ENCODE data around the gene PRKN.

PRKN gene

GRCh38 chr6:161417717-161418462 is 1309.7 kb downstream of the PRKN start:
- peak; percentile 89 to 91 for DNase-seq (ENCODE audit: low read depth in 2 of 2)

DNA sequence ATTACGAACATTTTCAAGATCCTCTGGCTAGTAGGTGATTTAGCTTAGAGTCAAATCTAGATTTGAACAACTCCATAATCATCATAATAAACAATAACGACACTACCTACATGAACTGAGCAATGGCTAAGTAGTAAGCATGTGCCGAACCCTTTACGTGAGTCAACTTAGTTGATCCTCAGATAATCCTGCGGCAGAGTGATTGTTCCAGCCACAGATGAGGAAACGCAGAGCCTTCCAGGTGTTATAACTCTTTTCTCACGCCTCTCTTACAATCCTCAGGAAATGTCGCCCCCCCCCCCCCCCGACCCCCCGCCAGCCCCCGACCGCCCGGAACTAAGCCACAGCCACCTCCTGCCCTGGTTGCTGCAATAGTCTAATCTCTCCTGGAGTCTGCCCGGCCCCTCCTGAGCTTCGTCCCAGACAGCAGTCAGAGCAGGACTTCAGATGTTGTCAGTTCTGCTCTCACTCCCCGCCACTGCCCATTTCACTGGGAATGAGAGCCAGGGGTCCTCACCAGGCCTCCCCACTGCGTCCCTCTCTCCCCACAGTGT is 1312.2 kb downstream of the PRKN start:
- no peak for DNase-seq (ENCODE audit: low read depth in 2 of 2)

DNA sequence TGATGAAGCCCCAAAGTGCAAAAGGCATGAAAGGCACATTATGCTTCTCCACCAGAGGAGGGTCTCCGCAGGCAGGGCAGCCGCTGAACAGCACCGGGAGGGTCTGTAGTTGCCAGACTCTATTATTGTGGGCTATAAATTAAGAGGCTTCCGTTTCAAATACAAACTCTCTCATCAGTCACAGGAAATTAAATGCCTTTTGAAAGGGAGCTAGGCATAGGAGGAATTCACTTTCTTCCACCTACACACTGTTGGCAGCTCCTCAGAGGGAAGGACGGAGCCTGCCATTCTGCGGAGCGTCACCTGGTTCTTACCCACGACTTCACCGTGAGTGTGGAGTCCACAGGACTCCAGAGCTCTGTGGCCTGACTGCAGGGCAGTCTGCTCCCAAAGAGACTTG is 1312.9 kb downstream of the PRKN start:
- no peak for DNase-seq (ENCODE audit: low read depth in 2 of 2)

DNA sequence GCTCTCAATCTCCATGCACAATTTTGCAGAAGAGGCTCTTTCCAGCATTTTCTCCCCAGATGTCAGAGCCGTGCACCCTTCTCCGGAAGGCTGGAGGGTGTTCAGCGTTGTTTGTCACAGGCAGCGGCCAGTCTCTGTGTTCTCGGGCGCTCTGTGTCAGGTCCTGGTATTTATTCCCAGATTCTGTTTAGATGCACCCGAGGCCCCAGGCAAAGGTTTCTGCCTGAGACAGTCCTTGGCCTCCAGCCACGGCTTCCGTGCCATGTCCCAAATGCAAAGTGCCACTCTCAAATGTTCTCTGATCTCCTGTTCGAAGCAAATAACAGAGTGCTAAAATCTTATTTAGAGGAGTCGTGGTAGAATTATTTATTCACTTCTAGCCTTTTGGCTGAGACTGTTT is 1313.4 kb downstream of the PRKN start:
- no peak for DNase-seq (ENCODE audit: low read depth in 2 of 2)

GRCh38 chr6:161413355-161413771 is 1314.2 kb downstream of the PRKN start:
- no peak for DNase-seq (ENCODE audit: low read depth in 2 of 2)

DNA sequence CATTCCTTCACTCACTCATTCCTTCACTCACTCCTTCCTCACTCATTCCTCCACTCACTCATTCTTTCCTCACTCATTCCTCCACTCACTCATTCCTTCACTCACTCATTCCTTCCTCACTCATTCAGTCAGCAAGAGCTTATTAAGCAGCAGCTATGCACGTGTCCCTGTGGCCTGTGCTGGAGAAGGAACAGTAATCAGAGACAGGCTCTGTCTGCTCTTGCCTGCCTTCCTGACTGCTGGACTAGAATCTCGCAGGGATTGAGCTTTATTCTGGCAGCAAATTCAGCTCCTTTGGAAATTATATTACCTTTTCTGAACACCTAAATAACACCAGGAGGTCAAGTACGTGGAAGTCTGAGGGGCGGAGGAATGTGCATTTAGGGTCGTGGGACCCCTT is 1314.8 kb downstream of the PRKN start:
- no peak for DNase-seq (ENCODE audit: low read depth in 2 of 2)

DNA sequence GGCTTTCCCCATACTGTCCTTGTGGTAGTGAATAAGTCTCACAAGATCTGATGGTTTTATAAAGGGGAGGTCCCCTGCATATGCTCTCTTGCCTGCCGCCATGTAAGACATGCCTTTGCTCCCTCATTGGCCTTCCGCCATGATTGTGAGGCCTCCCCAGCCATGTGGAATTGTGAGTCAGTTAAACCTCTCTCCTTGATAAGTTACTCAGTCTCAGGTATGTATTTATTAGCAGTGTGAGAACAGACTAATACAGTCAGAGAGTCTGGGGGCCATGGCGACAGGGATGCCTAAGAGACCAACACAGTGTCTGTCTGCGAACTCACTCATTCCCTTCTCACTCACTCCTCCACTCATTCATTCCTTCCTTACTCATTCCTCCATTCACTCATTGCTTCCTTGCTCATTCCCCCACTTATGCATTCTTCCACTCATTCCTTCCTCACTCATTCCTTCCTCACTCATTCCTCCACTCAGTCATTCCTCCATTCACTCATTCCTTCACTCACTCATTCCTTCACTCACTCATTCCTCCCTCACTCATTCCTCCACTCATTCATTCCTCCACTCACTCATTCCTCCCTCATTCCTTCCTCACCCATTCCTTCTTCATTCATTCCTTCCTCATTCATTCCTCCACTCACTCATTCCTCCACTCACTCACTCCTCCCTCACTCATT is 1316.2 kb downstream of the PRKN start:
- no peak for DNase-seq (ENCODE audit: low read depth in 2 of 2)

GRCh38 chr6:161410736-161411135 is 1316.8 kb downstream of the PRKN start:
- no peak for DNase-seq (ENCODE audit: low read depth in 2 of 2)

GRCh38 chr6:161410076-161410475 is 1317.5 kb downstream of the PRKN start:
- no peak for DNase-seq (ENCODE audit: low read depth in 2 of 2)

GRCh38 chr6:161409353-161409752 is 1318.2 kb downstream of the PRKN start:
- no peak for DNase-seq (ENCODE audit: low read depth in 2 of 2)

DNA sequence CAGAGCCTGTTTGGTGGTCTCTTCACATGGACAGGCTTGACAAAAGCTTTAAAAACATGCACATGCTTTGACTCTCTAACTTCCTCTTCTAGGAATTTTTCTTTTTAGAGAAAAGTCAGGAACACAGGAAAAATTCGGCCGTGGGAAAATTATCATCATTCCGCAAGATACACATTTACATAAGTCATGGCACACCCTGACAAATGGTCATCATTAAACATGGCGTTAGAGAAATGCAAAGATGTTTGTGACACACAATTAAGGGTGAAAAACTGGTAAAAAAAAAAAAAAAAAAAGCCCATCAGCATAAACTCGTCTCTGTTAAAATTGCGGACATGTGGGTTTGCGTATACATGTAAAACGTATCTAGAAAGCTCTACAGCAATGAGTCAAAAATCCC is 1319.5 kb downstream of the PRKN start:
- DNase-seq (ENCODE audit: low read depth in 2 of 2): no peak

- DNase-seq (ENCODE audit: low read depth in 2 of 2): peak in 1 of 2 experiments; percentile 24
These were observed 1320.0 kb downstream of the PRKN start for GRCh38 chr6:161407581-161407980.

- DNase-seq (ENCODE audit: low read depth in 2 of 2): no peak
These were observed 1320.5 kb downstream of the PRKN start for GRCh38 chr6:161407115-161407514.

GRCh38 chr6:161406646-161407045 is 1320.9 kb downstream of the PRKN start:
- DNase-seq (ENCODE audit: low read depth in 2 of 2): peak; percentile 94

- DNase-seq (ENCODE audit: low read depth in 2 of 2): no peak
These were observed 1322.1 kb downstream of the PRKN start for GRCh38 chr6:161405418-161405817.

- no peak for DNase-seq (ENCODE audit: low read depth in 2 of 2)
These were observed 1323.8 kb downstream of the PRKN start for GRCh38 chr6:161403717-161404116.

DNA sequence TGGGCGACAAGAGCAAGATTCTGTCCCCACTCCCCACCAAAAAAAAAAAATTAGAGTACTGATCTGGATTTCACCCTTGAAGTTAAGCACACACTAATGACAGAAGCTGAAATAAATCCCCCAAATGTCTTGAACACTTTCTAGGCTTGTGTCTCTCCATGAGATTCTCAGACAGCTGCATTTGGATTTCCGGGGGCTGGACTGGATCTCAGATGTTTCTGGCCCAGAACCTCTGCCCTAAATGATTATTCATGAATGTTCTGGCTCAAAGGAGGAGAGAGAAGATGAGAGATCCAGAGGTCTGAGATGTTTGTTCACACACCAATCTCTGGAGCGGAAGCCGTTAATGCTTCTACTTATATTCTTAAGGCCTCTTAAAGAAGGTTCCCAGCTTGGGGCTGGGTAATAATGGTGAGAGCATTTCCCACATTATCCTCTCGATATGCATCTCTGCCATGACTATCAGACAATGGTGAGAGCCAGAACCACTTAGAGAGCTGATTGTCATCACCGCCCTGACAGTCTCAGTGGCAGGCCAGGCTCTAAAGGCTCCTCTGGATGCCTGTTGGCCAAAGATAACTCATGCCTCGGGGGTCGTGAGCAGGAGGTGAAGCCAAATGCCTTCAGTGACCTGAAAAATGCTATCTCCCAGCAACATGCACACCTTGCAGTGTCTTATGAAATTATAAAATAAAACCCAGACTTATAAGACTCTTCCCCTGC is 1325.8 kb downstream of the PRKN start:
- no peak for DNase-seq (ENCODE audit: low read depth in 2 of 2)

DNA sequence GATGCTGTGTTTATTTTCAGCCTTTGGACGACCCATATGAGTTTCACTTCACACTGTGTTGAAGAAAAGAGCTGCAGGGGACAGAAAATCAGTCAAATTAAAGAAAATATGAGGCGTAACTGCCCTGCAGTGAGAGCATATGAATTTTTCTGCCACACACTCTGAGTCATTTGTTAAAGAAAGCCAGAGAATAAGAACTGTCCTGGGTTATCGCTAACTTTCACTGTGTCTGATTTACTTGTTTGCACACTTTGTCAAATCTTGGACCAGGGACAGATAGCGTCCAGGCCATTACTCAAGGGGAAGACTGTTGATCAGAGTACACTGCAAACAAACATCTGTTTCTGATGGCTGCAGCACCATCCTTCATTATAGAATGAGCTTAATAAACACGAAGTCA is 1326.9 kb downstream of the PRKN start:
- DNase-seq (ENCODE audit: low read depth in 2 of 2): no peak

DNA sequence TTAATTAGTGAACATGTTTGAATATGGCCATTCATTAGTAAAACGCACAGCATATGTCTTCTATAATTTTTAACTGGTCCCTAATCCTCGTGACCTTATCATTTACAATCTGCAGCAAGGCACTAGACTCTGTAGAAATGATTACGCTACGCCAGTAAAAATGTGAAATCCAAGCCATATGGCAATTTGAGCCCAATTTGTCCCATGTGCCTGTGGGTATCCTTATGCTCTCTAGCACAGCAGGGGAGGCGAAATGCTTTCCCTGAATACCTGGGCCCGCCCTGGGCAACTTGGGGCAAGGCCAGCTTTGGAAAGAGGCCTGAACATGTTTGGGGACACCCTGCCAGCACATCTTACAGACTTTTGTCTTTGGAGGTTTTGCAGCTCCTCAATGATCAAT is 1331.0 kb downstream of the PRKN start:
- no peak for DNase-seq (ENCODE audit: low read depth in 2 of 2)

GRCh38 chr6:161395716-161396231 is 1331.8 kb downstream of the PRKN start:
- DNase-seq (ENCODE audit: low read depth in 2 of 2): no peak

DNA sequence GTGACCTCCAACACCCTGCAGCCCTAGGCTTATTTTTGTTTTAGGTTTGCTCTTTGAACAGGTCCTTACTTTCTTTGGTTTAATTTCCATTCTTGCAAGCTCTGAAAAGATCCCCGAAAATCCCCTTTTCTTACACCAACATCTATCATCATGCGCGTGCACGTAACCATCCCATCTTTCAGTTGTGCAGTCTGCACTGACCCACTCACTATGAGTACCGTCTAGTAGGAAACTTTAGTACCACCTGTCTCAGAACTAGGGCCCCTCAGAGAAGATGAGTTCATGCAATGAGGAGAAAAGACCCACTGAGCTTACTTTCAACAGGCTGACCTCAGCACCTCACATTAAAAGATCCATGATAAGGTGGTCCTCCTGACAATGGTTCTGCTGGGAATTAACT is 1333.1 kb downstream of the PRKN start:
- no peak for DNase-seq (ENCODE audit: low read depth in 2 of 2)

DNA sequence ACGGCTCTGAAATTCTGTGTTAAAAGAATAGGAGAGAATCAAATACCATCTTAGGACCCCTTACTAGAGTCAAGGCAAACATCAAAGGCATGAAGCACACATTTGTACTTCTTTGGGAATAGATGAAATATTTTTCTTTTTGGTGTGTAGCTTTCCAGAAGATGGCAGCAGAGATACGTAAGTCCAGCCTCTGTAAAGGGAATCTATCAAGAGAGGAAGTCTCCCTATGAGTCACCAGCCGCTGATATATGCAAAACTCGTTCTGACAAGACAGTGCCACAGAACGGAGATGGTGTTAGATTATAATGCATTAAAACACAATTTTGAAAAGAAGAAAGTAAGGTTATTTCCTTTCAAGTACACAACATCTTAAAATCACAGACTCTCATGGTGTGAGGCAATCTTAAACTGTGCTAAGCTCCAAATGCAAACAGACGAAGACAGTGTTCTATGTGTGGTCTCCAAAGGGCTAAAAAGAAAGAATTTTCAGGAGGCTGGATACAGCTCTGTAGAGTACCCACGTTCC is 1333.7 kb downstream of the PRKN start:
- DNase-seq (ENCODE audit: low read depth in 2 of 2): peak; percentile 69 to 76
